HepG2 (cell line): ENCODE results near the gene SRC. TPM values are rescaled to one million over a fixed set of nuclear protein-coding genes. Genes with fewer than 3 reads are reported as not detected.
A peak's percentile ranks its signal among the peaks of the same experiment; 100 is the strongest.

Source experiments
- ATAC-seq: fragments of 200-7000 bp; cut with Tn5 transposase; 3 replicates; pipeline ENCODE4 v1.9.1; 2020; ENCODE audit warnings: mild to moderate bottlenecking, moderate library complexity
- BruUV-seq: library from RNA; stranded (reverse); fragments of 400-500 nt; replicated peaks from 2 replicates; lab custom pipeline; 2021; lab: Mats Ljungman, UMichigan
- CTCF ChIA-PET: fragments of 300-600 bp; formaldehyde crosslinking; extraction: SDS; loops from one replicate; lab custom pipeline; 2021; ENCODE audit warnings: low total read pairs, inconsistent platforms, low intra/inter-chr PET ratio; lab: Yijun Ruan, JAX
- POLR2A ChIA-PET: fragments of 350-600 bp; sonication (Branson Sonifier 250); formaldehyde crosslinking; loops from one replicate; lab custom pipeline; 2020; ENCODE audit warnings: antibody characterized with exemption, inconsistent platforms; lab: Yijun Ruan, JAX
- DNase-seq: peaks from one replicate; pipeline ENCODE4 v3.0.0-alpha.2; 2015; ENCODE audit warnings: low spot score
- FAIRE-seq: peaks from 3 replicates; lab custom pipeline; 2011; peaks lifted over from hg19 to GRCh38; lab: Jason Lieb, UNC
- H2AFZ ChIP-seq: one replicate; pipeline ENCODE4 v1.6.1; 2011; ENCODE audit warnings: low read length, inconsistent platforms
- H3K27ac ChIP-seq: fragments of 300-600 bp; 3 replicates; pipeline ENCODE4 v1.8.0; 2011; ENCODE audit warnings: mixed run types, mild to moderate bottlenecking, mixed read lengths, low read length, inconsistent platforms; ENCODE audit not compliant: insufficient read depth; ENCODE audit errors: extremely low read length
- H3K27me3 ChIP-seq, 2 experiments: fragments of 200-600 bp in 1 of 2; 2 replicates in 1 of 2; 3 replicates in 1 of 2; pipeline versions ENCODE4 v1.6.0 to v1.8.0; 2011; ENCODE audit warnings: low read length in 2 of 2, mild to moderate bottlenecking in 2 of 2, moderate library complexity in 2 of 2, inconsistent platforms in 1 of 2; ENCODE audit not compliant: insufficient read depth in 2 of 2, control insufficient read depth in 1 of 2
- H3K36me3 ChIP-seq, 2 experiments: fragments of 200-600 bp in 1 of 2; replicated peaks in 1 of 2; 2 replicates in 1 of 2; 3 replicates in 1 of 2; pipeline versions ENCODE4 v1.5.1 to v1.8.0; 2011; ENCODE audit warnings: low read length in 2 of 2, inconsistent platforms in 1 of 2; ENCODE audit not compliant: insufficient read depth in 2 of 2, control insufficient read depth in 1 of 2
- H3K4me1 ChIP-seq: 2 replicates; pipeline ENCODE4 v1.5.1; 2012; ENCODE audit warnings: low read length, inconsistent platforms; ENCODE audit not compliant: insufficient read depth
- H3K4me2 ChIP-seq: 2 replicates; pipeline ENCODE4 v1.6.0; 2011; ENCODE audit warnings: low read depth, low read length, inconsistent platforms
- H3K4me3 ChIP-seq, 3 experiments: fragments of 200-600 bp in 1 of 3; sonication (generic), shearing (Covaris generic) in 1 of 3; replicated peaks in 1 of 3; 2 replicates each; pipeline ENCODE4 v1.5.1; 2011 to 2016; ENCODE audit warnings: low read length in 3 of 3, inconsistent platforms in 2 of 3, low read depth in 2 of 3, mild to moderate bottlenecking in 2 of 3, control low read depth in 1 of 3, mixed read lengths in 1 of 3; ENCODE audit not compliant: insufficient read depth in 1 of 3
- H3K79me2 ChIP-seq: one replicate; pipeline ENCODE4 v1.6.1; 2011; ENCODE audit warnings: low read length, inconsistent platforms; ENCODE audit not compliant: insufficient read depth
- H3K9ac ChIP-seq: 2 replicates; pipeline ENCODE4 v1.6.0; 2011; ENCODE audit warnings: mild to moderate bottlenecking, low read depth, low read length, inconsistent platforms; ENCODE audit not compliant: insufficient read depth
- H3K9me3 ChIP-seq: 2 replicates; pipeline ENCODE4 v1.5.1; 2012; ENCODE audit warnings: mild to moderate bottlenecking, low read length
- H4K20me1 ChIP-seq: 2 replicates; pipeline ENCODE4 v1.6.0; 2011; ENCODE audit warnings: inconsistent platforms, mild to moderate bottlenecking, low read length, moderate library complexity; ENCODE audit not compliant: insufficient read depth
- EZH2 ChIP-seq: conservative IDR thresholded peaks from 2 replicates; pipeline ENCODE4 v1.6.1; 2012; ENCODE audit warnings: mild to moderate bottlenecking, low read depth, low read length, moderate library complexity
- IKZF4 ChIP-seq: sonication (generic); formaldehyde crosslinking; IDR thresholded peaks from 2 replicates; pipeline ENCODE4 v1.5.1; 2020; ENCODE audit warnings: borderline replicate concordance, mild to moderate bottlenecking, low read depth, missing genetic modification reagents; ENCODE audit errors: not compliant biosample characterization
- KDM5A ChIP-seq: fragments of 200-600 bp; sonication (generic); IDR thresholded peaks from 2 replicates; pipeline ENCODE4 v1.7.0; 2018; ENCODE audit warnings: antibody characterized with exemption, mild to moderate bottlenecking, low read length, borderline replicate concordance
- SATB2 ChIP-seq: sonication (generic); formaldehyde crosslinking; IDR thresholded peaks from 2 replicates; pipeline ENCODE4 v1.5.0; 2020; ENCODE audit warnings: missing genetic modification reagents
- TAF15 ChIP-seq: fragments of 200-400 bp; formaldehyde crosslinking; IDR thresholded peaks from one replicate; pipeline ENCODE4 v1.6.1; 2018; ENCODE audit warnings: mild to moderate bottlenecking, low read depth, low read length; ENCODE audit not compliant: poor library complexity, severe bottlenecking
- ZFP36L1 ChIP-seq: sonication (generic); formaldehyde crosslinking; IDR thresholded peaks from 2 replicates; pipeline ENCODE4 v1.8.0; 2022; ENCODE audit warnings: mild to moderate bottlenecking, missing genetic modification reagents, moderate library complexity
- ZNF263 ChIP-seq: sonication (generic); formaldehyde crosslinking; IDR thresholded peaks from 2 replicates; pipeline ENCODE4 v1.4.0; 2020; ENCODE audit warnings: missing genetic modification reagents
- WGBS: methylation state at CpG from one replicate; pipeline ENCODE4 v1.1.6; 2017; ENCODE audit warnings: low lambda C conversion rate; 5-methylcytosine and 5-hydroxymethylcytosine counted together
- in situ Hi-C: cut with HindIII; loops from 2 replicates; pipeline ENCODE4 v1.10.0; 2017; ENCODE audit warnings: low pct_unique_long_range_greater_than_20kb; ENCODE audit not compliant: extremely low pct_ligation_motif_present
- intact Hi-C: fragments of 100-400 bp; cut with micrococcal nuclease; formaldehyde crosslinking; loops from one replicate; pipeline ENCODE4 v1.10.0; 2022; ENCODE audit not compliant: unreplicated experiment
- polyA plus RNA-seq, 8 experiments: library from polyadenylated mRNA; depleted of rRNA in 3 of 8; stranded (reverse) in 7 of 8; unstranded in 1 of 8; fragments of >200 nt; fragmentation: Illumina TruSeq in 4 of 8; extraction: Trizol in 4 of 8; gene quantifications; 2 replicates each; pipeline versions ENCODE4 v1.2.1 to v1.2.3, GENCODE V29; 2011 to 2016; ENCODE audit warnings: low read depth in 4 of 8, missing spikeins in 1 of 8, mixed read lengths in 1 of 8; ENCODE audit not compliant: insufficient read depth in 1 of 8
- total RNA-seq, 5 experiments: library from RNA; depleted of rRNA; stranded (reverse); fragments of >200 nt; fragmentation: Illumina TruSeq; extraction: Trizol; gene quantifications; 2 replicates each; pipeline ENCODE4 v1.2.3, GENCODE V29; 2016; ENCODE audit warnings: low read depth in 1 of 5

SRC gene
- total and polyA plus RNA-seq, 2 of the 13 experiments (the other 11 are each of a cell fraction or from before 2014, with no cell fraction given) = 54.7 to 192 TPM

GRCh38 chr20:37416100-37416847, 70.3 kb downstream of the SRC start:
- Histone ChIP-seq H3K27ac (no peak overlapping the region), H3K27me3 (peaks cover 38 to 96% of the 10 kb centered on the region in 2 experiments), H3K79me2 (no peaks in the 10 kb centered on the region), H3K4me1 (peaks cover 33% of the 10 kb centered on the region), H3K4me3 (no peak overlapping the region), H3K9ac (no peak overlapping the region), H2AFZ (no peak overlapping the region), H3K9me3 (no peaks in the 10 kb centered on the region), H3K36me3 (no peaks in the 10 kb centered on the region), H3K4me2 (no peak overlapping the region), H4K20me1 (no peaks in the 10 kb centered on the region; the same call in 1 of the 2 replicates)
- no TSS peak for BruUV-seq
- ChIA-PET CTCF (no interaction called here), POLR2A (no interaction called here)
- intact Hi-C loops = no loop called here
- no peak for FAIRE-seq
- WGBS = 36% methylated on average over 27 of the region's 27 CpGs
- TF ChIP-seq ZFP36L1 (no peak), KDM5A (no peak), SATB2 (CRISPR knock-in tag) (no peak), ZNF263 (CRISPR knock-in tag) (no peak)
- no peak for DNase-seq
- in situ Hi-C loops = no loop called here
- ATAC-seq = peak; percentile 1; the same call in 1 of the 3 replicates

- H3K9me3 ChIP-seq = no peaks in the 10 kb centered on the region
- peaks cover 34 to 98% of the 10 kb centered on the region in 2 experiments for H3K27me3 ChIP-seq
- no peaks in the 10 kb centered on the region for H3K36me3 ChIP-seq
- CTCF ChIA-PET = no interaction called here
- TF ChIP-seq IKZF4 (CRISPR knock-in tag) (no peak), TAF15 (no peak), EZH2 (peak; percentile 70; the same call in 1 of the 2 replicates)
- H3K4me2 ChIP-seq = no peak overlapping the region
- no peak overlapping the region for H3K9ac ChIP-seq
- FAIRE-seq = no peak
- no peak overlapping the region for H2AFZ ChIP-seq
- H3K4me3 ChIP-seq = no peak overlapping the region
- no peak for ATAC-seq
- no peak for DNase-seq
- no TSS peak for BruUV-seq
- no peaks in the 10 kb centered on the region for H3K79me2 ChIP-seq
- intact Hi-C loops (no loop called here), in situ Hi-C loops (no loop called here)
- no peaks in the 10 kb centered on the region; the same call in 1 of the 2 replicates for H4K20me1 ChIP-seq
- 55% methylated on average over 22 of the region's 22 CpGs for WGBS
- H3K27ac ChIP-seq = no peak overlapping the region
- POLR2A ChIA-PET = no interaction called here
- H3K4me1 ChIP-seq = peaks cover 26% of the 10 kb centered on the region
Observed at GRCh38 chr20:37416848-37417616, 71.1 kb downstream of the SRC start.
